HUES48 (cell line): Measurements from ENCODE around the gene GFOD1.
"Not testable (repeated sequence)": the region's sequence is repeated elsewhere in the genome, so short reads cannot be mapped to it uniquely, and the experiment has no call there.

Source experiments
- H3K27ac ChIP-seq: one replicate; pipeline ENCODE4 v1.7.0; 2013; ENCODE audit warnings: low read depth, low read length, inconsistent platforms
- H3K27me3 ChIP-seq: 2 replicates; pipeline ENCODE4 v1.6.1; 2013; ENCODE audit warnings: mild to moderate bottlenecking, low read length; ENCODE audit not compliant: control insufficient read depth, insufficient read depth
- H3K36me3 ChIP-seq: 2 replicates; pipeline ENCODE4 v1.6.1; 2013; ENCODE audit warnings: low read length; ENCODE audit not compliant: control insufficient read depth, insufficient read depth
- H3K4me1 ChIP-seq: 2 replicates; pipeline ENCODE4 v1.6.1; 2013; ENCODE audit warnings: mild to moderate bottlenecking, low read length; ENCODE audit not compliant: control insufficient read depth, insufficient read depth
- H3K4me3 ChIP-seq: 2 replicates; pipeline ENCODE4 v1.5.1; 2013; ENCODE audit warnings: mild to moderate bottlenecking, low read depth, low read length
- H3K9ac ChIP-seq: 2 replicates; pipeline ENCODE4 v1.6.1; 2013; ENCODE audit warnings: mild to moderate bottlenecking, low read depth, low read length, moderate library complexity
- H3K9me3 ChIP-seq: 2 replicates; pipeline ENCODE4 v1.6.1; 2013; ENCODE audit warnings: low read length; ENCODE audit not compliant: control insufficient read depth, insufficient read depth

GFOD1 gene

GRCh38 chr6:13461805-13462204 is 25.6 kb downstream of the GFOD1 start:
- H3K4me3 ChIP-seq: no peak overlapping the region
- no peaks in the 10 kb centered on the region for H3K27me3 ChIP-seq
- H3K9me3 ChIP-seq: no peaks in the 10 kb centered on the region
- no peak overlapping the region for H3K27ac ChIP-seq
- H3K4me1 ChIP-seq: peaks cover 36% of the 10 kb centered on the region
- H3K36me3 ChIP-seq: no peaks in the 10 kb centered on the region
- no peak overlapping the region for H3K9ac ChIP-seq

GRCh38 chr6:13461307-13461706 is 26.1 kb downstream of the GFOD1 start:
- H3K36me3 ChIP-seq: no peaks in the 10 kb centered on the region
- H3K4me3 ChIP-seq: no peak overlapping the region
- no peak overlapping the region for H3K9ac ChIP-seq
- H3K4me1 ChIP-seq: peaks cover 36% of the 10 kb centered on the region
- H3K9me3 ChIP-seq: no peaks in the 10 kb centered on the region
- H3K27me3 ChIP-seq: no peaks in the 10 kb centered on the region
- no peak overlapping the region for H3K27ac ChIP-seq

- not testable (repeated sequence) for H3K27me3 ChIP-seq, H3K4me3 ChIP-seq, H3K27ac ChIP-seq, H3K36me3 ChIP-seq, H3K9ac ChIP-seq, H3K9me3 ChIP-seq
- peaks cover 28% of the 10 kb centered on the region for H3K4me1 ChIP-seq
These were observed 27.1 kb downstream of the GFOD1 start for GRCh38 chr6:13460289-13460688.

GRCh38 chr6:13457577-13457976 is 29.8 kb downstream of the GFOD1 start:
- Histone ChIP-seq H3K9ac (no peak overlapping the region), H3K4me3 (no peak overlapping the region), H3K9me3 (no peaks in the 10 kb centered on the region), H3K27ac (no peak overlapping the region), H3K27me3 (no peaks in the 10 kb centered on the region), H3K4me1 (peaks cover 12% of the 10 kb centered on the region), H3K36me3 (no peaks in the 10 kb centered on the region)

DNA sequence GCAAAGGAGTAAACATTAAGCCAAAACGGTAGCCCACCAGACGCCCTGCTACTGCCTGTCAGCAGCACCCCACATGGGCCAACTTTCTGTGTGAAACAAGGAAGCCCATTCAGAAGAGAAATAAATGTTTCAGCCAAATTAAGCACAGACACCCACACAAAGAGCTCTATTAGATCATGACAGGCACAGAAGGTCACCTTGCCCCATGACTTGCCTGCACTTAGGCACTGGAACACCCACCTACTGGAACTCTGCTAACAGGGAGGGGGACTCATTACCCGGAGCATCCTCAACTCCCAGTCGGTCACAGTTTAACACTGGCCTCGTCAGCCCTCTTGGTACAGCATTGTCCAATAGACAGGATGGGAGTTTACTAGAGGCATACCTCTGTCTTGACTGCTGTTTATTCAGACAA is 31.8 kb downstream of the GFOD1 start:
- Histone ChIP-seq H3K27ac (no peak overlapping the region), H3K4me1 (no peaks in the 10 kb centered on the region; the same call in 1 of the 2 replicates), H3K9me3 (no peaks in the 10 kb centered on the region), H3K4me3 (no peak overlapping the region), H3K36me3 (no peaks in the 10 kb centered on the region), H3K9ac (no peak overlapping the region), H3K27me3 (no peaks in the 10 kb centered on the region)

GRCh38 chr6:13454286-13455221 is 32.8 kb downstream of the GFOD1 start:
- Histone ChIP-seq H3K9ac (no peak overlapping the region), H3K27me3 (no peaks in the 10 kb centered on the region), H3K36me3 (no peaks in the 10 kb centered on the region), H3K4me1 (no peaks in the 10 kb centered on the region; the same call in 1 of the 2 replicates), H3K9me3 (no peaks in the 10 kb centered on the region), H3K4me3 (no peak overlapping the region), H3K27ac (no peak overlapping the region)

DNA sequence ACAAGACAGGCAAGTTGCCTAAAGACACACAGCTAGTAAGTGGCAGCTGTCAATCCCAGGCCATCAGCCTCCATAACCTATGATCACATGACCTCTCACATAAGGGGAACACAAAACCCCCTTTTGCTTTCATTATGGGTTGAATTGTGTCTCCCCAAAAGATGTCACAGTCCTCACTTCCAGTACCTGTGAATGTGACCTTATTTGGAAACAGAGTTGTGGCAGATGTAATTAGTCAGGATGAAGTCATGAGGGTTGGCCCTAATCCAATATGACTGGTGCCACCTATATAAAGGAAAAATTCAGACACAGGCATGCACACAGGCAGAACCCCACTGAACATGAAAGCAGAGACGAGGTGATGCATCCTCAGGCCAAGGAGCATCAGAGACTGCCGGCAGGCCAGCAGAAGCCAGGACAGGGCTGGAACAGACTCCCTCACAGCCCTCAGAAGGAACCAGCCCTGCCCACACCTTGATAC is 33.6 kb downstream of the GFOD1 start:
- no peaks in the 10 kb centered on the region for H3K36me3 ChIP-seq
- H3K27ac ChIP-seq: no peak overlapping the region
- no peak overlapping the region for H3K9ac ChIP-seq
- no peaks in the 10 kb centered on the region; the same call in 1 of the 2 replicates for H3K4me1 ChIP-seq
- H3K27me3 ChIP-seq: no peaks in the 10 kb centered on the region
- no peak overlapping the region for H3K4me3 ChIP-seq
- no peaks in the 10 kb centered on the region for H3K9me3 ChIP-seq

GRCh38 chr6:13453153-13453552 is 34.2 kb downstream of the GFOD1 start:
- Histone ChIP-seq H3K9ac (no peak overlapping the region), H3K36me3 (no peaks in the 10 kb centered on the region), H3K4me1 (no peaks in the 10 kb centered on the region; the same call in 1 of the 2 replicates), H3K4me3 (no peak overlapping the region), H3K27ac (no peak overlapping the region), H3K9me3 (no peaks in the 10 kb centered on the region), H3K27me3 (no peaks in the 10 kb centered on the region)

DNA sequence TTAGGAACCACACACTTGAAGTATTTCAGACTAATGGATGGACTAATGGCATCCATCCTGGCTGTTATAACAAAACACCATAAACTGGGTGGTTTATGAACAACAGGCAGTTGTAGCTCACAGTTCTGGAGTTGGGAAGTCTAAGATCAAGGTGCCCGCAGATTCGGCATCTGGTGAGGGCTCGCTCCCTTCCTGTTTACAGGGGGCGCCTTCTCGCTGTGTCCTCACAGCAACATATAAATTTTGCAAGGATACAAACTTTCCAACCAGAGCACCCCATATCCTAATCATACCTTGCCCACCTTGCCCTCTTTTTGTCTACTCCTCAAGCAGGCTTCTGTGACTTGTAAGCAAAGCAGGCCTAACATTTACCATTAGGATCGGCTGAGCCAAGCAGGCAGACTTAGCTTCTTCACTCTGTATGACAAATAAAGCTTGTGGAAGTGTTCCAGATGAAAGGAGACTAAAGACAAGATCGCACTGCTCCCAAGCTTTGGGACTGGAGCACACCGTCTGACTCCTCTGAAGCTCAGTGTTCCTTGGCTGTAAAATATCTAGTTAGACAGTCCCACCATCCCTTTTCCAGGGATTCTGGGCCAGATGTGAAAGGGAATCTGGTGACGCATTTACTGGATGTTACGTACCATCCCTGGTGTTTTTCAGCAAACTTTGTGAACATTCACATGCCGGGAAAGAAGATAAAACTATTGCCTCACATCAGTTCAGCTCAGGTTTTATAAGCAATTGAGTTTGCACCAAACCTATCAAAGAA is 34.9 kb downstream of the GFOD1 start:
- H3K4me1 ChIP-seq: no peaks in the 10 kb centered on the region; the same call in 1 of the 2 replicates
- no peaks in the 10 kb centered on the region for H3K9me3 ChIP-seq
- no peaks in the 10 kb centered on the region for H3K36me3 ChIP-seq
- no peak overlapping the region for H3K4me3 ChIP-seq
- no peak overlapping the region for H3K27ac ChIP-seq
- H3K27me3 ChIP-seq: no peaks in the 10 kb centered on the region
- no peak overlapping the region for H3K9ac ChIP-seq

- no peaks in the 10 kb centered on the region for H3K27me3 ChIP-seq
- H3K4me1 ChIP-seq: no peaks in the 10 kb centered on the region; the same call in 1 of the 2 replicates
- H3K9ac ChIP-seq: no peak overlapping the region
- no peaks in the 10 kb centered on the region for H3K36me3 ChIP-seq
- no peak overlapping the region for H3K27ac ChIP-seq
- no peaks in the 10 kb centered on the region for H3K9me3 ChIP-seq
- H3K4me3 ChIP-seq: no peak overlapping the region
These were observed 36.1 kb downstream of the GFOD1 start for GRCh38 chr6:13451181-13451895.
